ENCODE measurements around the gene PTPRG. TPM values are rescaled to one million over a fixed set of nuclear protein-coding genes. Genes with fewer than 3 reads are reported as not detected.

The PTPRG gene
- total and polyA plus RNA-seq, 4 donors = 3.6 to 35.6 (median 8.1) TPM

DNA sequence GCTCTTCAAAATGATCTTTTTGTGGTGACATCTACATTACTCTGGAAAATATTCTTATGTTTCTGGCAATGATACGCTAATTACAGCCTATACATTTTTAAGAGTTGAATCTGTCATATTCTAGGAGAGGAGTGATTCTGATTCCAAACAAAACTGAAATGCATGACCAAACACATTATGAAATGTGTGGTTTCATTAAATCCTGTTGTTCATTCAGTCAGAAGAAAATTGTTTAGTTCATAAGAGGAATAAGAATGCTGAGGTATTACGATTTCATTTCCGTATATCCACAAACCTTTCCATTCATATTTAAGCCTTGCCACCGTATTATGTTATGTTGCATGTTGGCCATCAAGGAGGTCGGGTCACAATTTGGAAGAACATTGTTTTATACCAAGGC lies 466.9 kb downstream of the PTPRG start:
- H3K4me3 ChIP-seq (ENCODE audit: low read depth in 1 of 3, low read length in 3 of 3) = no peak overlapping the region
- H3K27ac ChIP-seq (ENCODE audit: low read depth in 1 of 2, low read length in 2 of 2) = no peak overlapping the region
- H3K9ac ChIP-seq (ENCODE audit: low read depth in 1 of 2, low read length in 2 of 2) = no peak overlapping the region
- WGBS = 97% methylated on average over 5 of the region's 5 CpGs
- no peaks in the 10 kb centered on the region for H3K36me3 ChIP-seq (ENCODE audit: control insufficient read depth in 4 of 4, insufficient read depth in 3 of 4, low read depth in 1 of 4, low read length in 3 of 4)
- H3K9me3 ChIP-seq (ENCODE audit: control insufficient read depth in 4 of 4, low read length in 3 of 4) = no peaks in the 10 kb centered on the region
- H3K27me3 ChIP-seq (ENCODE audit: control insufficient read depth in 4 of 4, insufficient read depth in 4 of 4, low read length in 3 of 4) = no peaks in the 10 kb centered on the region
- TF ChIP-seq ATF3 (IDR thresholded peaks at IDR 0.05) (no peak), RXRA (IDR thresholded peaks at IDR 0.05) (no peak), ZBTB33 (IDR thresholded peaks at IDR 0.05) (no peak), HNF4G (IDR thresholded peaks at IDR 0.05) (no peak), SP1 (IDR thresholded peaks at IDR 0.05) (no peak), NR2F2 (IDR thresholded peaks at IDR 0.05) (no peak), EGR1 (IDR thresholded peaks at IDR 0.05; ENCODE audit: low read depth in 2 of 2) (no peak), TAF1 (conservative IDR thresholded peaks at IDR 0.05) (no peak), REST (IDR thresholded peaks at IDR 0.05) (no peak), JUND (IDR thresholded peaks at IDR 0.05) (no peak), FOXA2 (IDR thresholded peaks at IDR 0.05) (no peak), RAD21 (IDR thresholded peaks at IDR 0.05) (no peak), FOXA1 (IDR thresholded peaks at IDR 0.05) (no peak), HNF4A (conservative IDR thresholded peaks at IDR 0.05) (no peak), YY1 (IDR thresholded peaks at IDR 0.05) (no peak), MAX (IDR thresholded peaks at IDR 0.05) (no peak), GABPA (IDR thresholded peaks at IDR 0.05 in 1 of 2, conservative IDR thresholded peaks at IDR 0.05 in 1 of 2) (no peak)
- TF ChIP-seq, protein P1, sequence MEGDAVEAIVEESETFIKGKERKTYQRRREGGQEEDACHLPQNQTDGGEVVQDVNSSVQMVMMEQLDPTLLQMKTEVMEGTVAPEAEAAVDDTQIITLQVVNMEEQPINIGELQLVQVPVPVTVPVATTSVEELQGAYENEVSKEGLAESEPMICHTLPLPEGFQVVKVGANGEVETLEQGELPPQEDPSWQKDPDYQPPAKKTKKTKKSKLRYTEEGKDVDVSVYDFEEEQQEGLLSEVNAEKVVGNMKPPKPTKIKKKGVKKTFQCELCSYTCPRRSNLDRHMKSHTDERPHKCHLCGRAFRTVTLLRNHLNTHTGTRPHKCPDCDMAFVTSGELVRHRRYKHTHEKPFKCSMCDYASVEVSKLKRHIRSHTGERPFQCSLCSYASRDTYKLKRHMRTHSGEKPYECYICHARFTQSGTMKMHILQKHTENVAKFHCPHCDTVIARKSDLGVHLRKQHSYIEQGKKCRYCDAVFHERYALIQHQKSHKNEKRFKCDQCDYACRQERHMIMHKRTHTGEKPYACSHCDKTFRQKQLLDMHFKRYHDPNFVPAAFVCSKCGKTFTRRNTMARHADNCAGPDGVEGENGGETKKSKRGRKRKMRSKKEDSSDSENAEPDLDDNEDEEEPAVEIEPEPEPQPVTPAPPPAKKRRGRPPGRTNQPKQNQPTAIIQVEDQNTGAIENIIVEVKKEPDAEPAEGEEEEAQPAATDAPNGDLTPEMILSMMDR (IDR thresholded peaks at IDR 0.05; ENCODE audit: low read depth, low read length, missing input control) = no peak
- H3K4me1 ChIP-seq (ENCODE audit: control insufficient read depth in 4 of 4, insufficient read depth in 4 of 4, low read length in 3 of 4) = no peaks in the 10 kb centered on the region
- DNase-seq (ENCODE audit: low spot score) = no peak

Data from liver (tissue), 9 donors.